Left ventricle myocardium superior (tissue), 1 donor: ENCODE results near the gene FAM151A. TPM values are rescaled to one million over a fixed set of nuclear protein-coding genes. Genes with fewer than 3 reads are reported as not detected.

Experiments
- ATAC-seq: fragments of 200-7000 bp; cut with Tn5 transposase; one replicate; pipeline ENCODE4 v1.9.1; 2020; ENCODE audit warnings: mild to moderate bottlenecking, moderate library complexity
- DNase-seq: peaks from one replicate; pipeline ENCODE4 v3.0.0-alpha.2; 2020
- intact Hi-C: fragments of 100-400 bp; cut with micrococcal nuclease; formaldehyde crosslinking; loops from one replicate; pipeline ENCODE4 v1.11.0; 2022
- total RNA-seq: library from RNA; stranded (reverse); fragmentation: NEBNext Ultra II Directional; extraction: Animal tissue kit (Norgen Biotek cat#: 25700); gene quantifications from one replicate; pipeline ENCODE4 v1.2.1, GENCODE V29; 2021
- donor health status: DM: no; HTN: yes; CAD: no; lungs with severe emphysema.

Gene FAM151A
- total RNA-seq, 1 donor from 2014 or later, result 1.2 TPM

GRCh38 chr1:54566438-54567141 is 56.7 kb downstream of the FAM151A start:
- intact Hi-C loops, result no loop called here
- DNase-seq, result no peak

GRCh38 chr1:54565113-54565501 is 58.2 kb downstream of the FAM151A start:
- ATAC-seq (peak; percentile 6), DNase-seq (no peak)
- intact Hi-C loops, result no loop called here

More at GRCh38 chr1:54566438-54567141, 56.7 kb downstream of the FAM151A start:
- no peak for ATAC-seq

- DNase-seq (peak; percentile 59), ATAC-seq (peak; percentile 5)
Measured at GRCh38 chr1:54564312-54565112, 58.8 kb downstream of the FAM151A start.

GRCh38 chr1:54559771-54560231 is 63.5 kb downstream of the FAM151A start:
- peak; percentile 88 for DNase-seq
- ATAC-seq, result peak; percentile 93
- intact Hi-C loops, result no loop called here

More at GRCh38 chr1:54564312-54565112, 58.8 kb downstream of the FAM151A start:
- intact Hi-C loops, result no loop called here

Other genes with a start within 250 kb of the FAM151A start
- gene SSBP3, start 217.1 kb downstream of the FAM151A start, total RNA-seq, result 57.0 TPM
- 48.9 TPM for gene ACOT11, start 75.3 kb downstream of the FAM151A start, total RNA-seq
- gene MROH7, start 18.3 kb upstream of the FAM151A start, total RNA-seq, result 7.0 TPM
- gene TTC4, start 92.3 kb upstream of the FAM151A start, total RNA-seq, result 13.2 TPM
- 4.0 TPM for gene PARS2, start 141.0 kb upstream of the FAM151A start, total RNA-seq
- gene TTC22, start 177.8 kb upstream of the FAM151A start, total RNA-seq, result 0.17 TPM